CD4-positive, alpha-beta T cell treated with Interleukin-4 for 4 hours (primary cell): ENCODE measurements around the gene TUBGCP6.

Source experiments
- DNase-seq: peaks from one replicate; pipeline ENCODE4 v3.0.0-alpha.2; 2020

Gene TUBGCP6

DNA sequence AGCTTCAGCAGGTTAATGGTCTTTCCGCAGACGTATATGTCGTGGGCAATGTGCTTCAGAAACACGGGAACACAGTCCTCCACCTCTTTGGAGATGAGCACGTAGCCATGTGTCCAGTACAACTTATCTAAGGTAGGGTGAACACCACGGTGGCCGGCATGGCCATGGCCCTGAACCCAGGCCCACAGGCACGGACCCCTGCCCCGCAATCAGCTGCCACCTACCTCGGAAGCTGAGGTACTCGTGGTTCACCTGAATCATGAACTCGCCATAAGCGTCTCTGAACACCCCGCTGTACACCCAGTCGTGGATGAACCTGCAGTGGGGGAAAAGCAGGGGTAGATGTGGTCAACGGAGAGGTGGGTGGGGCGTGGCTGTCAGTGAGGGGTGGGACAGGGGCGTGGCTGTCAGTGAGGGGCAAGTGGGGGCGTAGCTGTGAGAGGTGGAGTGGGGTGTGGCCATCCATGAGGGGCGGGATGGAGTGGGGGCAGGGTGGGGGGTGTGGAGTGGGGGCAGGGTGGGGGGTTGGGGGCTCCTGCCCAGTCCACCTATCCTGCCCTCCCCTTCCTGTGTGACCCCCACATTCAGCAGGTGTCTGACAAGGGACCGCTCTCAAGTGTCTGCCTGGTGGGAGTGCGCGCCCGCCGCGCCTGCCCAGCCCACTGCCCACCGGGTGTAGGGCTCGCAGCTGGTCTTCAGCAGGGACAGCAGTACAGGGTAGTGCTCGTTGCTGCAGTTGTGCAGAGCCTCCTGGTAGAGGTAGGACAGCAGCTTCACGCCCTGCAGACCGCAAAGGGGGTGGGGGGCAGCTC lies 18.6 kb downstream of the TUBGCP6 start:
- no peak for DNase-seq

DNA sequence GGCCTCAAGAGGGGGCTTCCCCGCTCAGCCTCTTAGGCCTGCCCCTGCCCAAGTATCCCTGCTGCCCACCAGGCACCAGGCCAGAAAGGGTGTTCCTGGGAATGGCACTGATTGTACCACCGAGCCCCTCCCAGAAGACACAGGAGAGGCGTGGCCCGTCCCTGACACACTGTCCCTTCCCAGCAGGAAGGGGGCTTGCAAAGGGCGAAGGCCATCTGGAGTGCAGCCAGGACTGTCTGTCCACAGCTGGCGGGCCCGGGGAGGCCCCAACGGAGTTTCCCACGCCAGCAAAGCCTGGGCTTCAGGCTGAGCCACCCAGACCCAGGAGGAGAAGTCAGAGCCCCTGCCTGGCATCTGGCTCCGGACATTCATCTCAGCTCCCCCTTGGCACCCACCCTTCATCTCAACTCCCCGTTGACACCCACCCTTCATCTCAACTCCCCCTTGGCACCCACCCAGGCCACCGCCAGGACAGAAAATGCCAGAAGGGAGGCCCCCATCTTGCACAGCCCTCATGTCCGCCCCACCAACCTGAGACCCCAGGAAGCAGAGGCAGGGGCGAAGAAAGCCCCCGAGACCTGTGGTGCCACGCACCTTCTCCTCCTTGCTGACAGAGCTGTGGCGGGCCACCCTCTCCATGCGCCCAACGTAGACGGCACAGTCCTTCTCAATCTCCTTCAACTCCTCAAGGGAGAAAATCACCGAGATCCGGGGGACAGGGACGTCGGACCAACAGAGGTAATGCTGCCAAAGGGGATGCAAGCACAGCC lies 19.4 kb downstream of the TUBGCP6 start:
- no peak for DNase-seq

DNA sequence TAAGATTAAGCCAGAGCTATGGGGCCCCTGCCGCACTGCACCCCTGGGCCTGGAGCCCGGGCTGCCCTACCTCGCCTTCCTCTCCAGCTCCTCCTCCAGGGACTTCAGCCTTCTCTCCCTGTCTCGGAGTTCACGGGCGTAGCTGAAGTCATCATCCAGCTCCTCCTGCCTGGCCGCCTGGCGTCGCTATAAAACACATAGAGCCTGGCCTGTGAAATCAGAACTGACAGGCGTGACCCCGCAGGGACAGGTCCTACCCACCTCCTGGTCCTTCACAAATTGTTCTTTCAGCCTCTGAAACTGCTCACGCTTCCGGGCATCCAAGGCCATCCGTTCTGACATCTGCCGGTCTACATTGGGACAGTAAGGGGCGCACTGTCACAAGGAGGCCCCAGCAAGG lies 20.8 kb downstream of the TUBGCP6 start:
- DNase-seq: no peak

DNA sequence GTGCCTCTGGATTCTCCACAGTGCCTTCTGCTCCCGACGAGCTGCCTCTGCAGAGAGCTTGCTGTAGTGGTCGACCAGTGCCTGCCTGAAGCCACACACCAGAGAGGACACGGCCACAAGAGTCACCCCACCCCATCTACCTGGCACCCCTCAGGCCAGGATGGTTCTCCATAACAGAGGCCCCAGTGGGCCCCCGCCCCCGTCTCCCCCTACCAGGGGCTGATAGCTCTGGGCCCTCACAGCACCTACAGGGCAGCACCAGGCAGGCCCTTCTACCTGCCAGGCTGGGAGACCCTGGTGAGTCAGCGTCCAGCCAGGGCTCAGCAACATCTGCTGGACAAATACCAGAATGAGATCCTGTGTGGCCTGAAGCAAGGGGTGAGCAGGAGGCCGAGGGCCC lies 22.3 kb downstream of the TUBGCP6 start:
- DNase-seq: no peak

DNA sequence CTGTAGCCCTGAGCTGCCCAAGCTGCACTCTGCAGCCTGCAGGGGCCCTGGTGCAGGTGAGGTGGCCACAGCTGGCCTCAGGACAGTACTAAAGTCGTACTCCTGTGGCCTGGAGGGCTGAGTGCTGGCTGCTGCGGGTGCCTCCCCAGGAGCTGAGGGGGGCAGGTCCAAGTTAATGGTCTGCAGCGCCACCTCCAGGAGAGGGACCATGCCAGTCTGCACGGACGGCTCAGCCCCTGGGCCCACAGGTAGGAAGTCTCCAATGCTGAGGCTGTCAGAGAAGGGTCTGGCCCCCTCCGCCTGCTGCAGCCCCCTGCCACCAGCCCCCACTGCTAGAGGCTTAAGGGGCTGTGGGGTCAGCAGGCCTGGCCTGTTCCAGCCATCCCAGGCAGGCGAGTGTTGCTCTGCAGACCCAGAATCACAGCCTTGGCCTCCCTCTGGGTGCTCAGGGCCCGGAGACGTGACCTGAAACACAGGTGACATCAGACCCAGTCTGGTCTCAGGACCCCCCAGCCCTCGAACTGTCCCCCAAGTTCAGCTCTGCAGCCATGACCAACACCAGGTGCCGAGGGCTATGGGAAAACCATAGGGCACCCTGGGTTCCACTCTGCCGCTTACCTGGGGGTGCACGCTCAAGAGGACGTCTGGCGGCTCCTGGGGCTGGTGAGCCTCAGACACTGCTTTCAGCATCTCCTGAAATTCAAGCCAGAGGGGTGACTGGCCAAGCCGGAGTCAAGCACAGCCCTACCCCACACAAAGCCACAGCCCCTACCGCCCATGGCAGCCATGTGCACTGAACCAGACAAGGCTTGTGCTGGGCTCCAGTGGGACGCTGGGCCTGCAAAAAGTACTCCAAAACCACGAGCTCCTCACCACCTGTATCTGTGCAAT lies 23.2 kb downstream of the TUBGCP6 start:
- DNase-seq: no peak

DNA sequence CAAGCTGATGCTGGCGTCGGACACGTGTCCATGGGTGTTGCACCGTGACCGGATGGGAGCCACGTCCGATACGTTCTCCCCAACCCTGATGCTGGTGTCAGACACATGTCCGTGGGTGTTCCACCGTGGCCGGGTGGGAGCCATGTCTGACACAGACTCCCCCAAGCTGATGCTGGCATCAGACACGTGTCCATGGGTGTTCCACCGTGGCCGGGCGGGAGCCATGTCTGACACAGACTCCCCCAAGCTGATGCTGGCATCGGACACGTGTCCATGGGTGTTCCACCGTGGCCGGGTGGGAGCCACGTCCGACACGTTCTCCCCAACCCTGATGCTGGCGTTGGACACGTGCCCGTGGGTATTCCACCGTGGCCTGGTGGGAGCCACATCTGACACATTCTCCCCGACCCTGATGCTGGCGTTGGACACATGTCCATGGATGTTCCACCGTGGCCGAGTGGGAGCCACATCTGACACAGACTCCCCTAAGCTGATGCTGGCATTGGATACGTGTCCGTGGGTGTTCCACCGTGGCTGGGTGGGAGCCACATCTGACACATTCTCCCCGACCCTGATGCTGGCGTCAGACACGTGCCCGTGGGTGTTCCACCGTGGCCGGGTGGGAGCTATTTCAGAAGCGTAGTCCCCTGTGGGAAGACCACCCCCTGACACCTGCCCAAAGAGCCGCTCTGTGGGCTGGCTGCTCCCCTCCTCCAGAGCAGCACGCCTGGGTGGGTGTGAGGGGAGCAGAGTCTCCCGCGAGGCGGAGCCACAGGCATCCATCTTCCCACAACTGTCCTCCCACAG lies 24.0 kb downstream of the TUBGCP6 start:
- no peak for DNase-seq

DNA sequence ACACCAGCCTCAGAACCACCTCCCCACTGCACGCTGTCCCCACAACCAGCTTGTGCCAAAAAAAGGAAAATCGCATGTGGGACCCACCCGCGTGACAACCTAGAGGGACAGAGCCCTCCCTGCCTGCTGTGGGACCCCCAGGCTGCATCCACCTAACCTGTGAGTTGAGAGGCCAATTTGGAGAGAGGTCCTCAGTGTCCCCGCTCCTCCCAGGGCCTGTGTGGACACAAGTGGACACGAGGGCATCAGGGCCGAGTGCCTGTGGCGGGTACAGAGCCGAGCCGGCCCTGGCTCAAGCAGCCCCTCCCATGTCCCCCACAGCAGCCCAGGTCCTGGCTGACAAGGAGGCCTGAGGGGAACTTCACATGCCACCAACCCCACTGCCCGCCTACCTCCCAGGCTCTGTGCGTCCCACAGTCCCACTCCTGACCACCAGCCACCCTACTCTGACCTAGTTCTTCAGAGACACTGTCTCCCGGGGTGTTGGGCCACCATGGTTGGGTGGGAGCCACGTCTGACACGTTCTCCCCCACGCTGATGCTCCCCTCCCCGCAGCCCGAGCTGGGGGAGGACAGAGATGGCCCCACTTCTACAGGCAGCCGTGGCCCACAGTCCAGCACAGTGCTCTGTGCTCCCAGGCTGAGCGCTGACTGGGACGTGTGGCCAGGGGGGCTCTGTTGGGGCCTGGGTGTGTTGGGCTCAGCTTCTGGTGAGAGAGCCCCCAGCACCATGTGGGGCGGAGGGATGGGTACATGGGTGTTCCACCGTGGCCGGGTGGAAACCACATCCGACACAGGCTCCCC lies 24.8 kb downstream of the TUBGCP6 start:
- no peak for DNase-seq

DNA sequence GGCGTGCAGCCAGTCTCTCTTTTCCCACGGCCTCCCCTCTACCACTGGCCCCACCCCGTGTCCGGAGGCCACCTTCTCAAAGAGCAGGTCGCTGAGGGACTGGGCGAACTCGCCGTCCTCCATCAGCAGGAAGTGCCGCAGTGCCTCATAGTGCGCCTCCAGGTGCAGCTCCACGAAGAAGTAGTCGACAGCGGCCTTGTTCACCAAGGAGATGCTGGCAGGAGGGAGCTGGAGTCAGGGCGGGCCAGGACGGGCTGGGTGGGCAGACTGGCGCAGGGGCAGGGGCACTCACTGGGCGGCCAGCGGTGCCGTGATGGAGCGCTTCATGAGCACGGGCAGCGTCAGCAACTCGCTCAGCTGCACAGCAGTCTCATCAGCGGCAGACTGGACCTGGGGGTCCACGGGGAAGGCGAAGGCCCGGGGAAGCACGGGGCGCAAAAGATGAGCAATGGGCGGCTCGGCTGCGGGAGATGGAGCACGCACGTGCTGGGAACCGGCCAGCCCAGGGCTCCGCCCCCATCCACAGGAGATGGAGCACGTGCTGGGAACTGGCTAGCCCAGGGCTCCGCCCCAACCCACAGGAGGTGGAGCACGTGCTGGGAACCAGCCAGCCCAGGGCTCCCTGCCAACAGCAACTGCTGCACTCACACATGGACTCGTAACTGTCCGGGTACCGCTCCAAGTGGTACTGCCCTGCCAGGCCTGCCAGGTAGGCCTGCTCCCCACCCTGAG lies 25.7 kb downstream of the TUBGCP6 start:
- no peak for DNase-seq

DNA sequence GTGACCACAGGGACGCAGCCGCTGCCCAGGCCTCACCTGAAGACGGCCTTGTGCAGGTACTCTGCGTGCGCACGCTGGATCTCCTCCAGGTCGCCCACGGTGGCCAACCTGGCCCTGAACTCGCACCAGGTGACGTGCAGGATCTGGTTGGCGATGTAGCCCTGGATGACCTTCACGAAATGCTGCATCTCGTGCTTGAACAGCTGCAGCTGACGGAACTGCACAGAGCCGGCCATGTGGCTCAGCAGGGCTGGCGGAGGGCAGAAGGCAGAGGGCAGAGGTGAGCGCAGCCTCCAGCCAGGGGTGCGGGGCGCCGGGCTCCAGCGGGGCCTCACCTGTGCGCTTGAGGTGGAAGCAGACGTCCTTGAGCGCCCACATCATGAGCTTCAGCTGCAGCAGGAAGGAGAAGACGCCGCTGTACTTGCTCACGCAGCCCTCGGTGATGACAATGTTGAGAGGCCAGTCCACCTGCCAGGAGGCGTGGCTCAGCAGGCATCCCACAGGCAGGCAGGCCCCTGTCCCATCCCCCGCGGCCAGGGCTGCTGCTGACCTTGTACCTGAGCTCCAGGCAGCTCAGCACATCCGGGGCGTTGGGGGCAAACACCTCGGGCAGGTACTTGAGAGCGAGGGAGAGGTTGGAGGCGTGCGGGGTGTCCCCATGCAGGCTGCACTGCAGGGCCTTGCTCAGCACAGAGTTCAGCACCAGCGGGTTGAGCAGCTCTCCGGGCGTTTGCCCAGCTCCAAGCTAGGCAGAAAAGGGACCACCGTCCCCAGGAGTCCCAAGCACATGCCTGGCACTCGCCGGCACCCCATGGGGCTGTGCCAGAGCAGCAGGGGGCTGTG lies 26.4 kb downstream of the TUBGCP6 start:
- DNase-seq: no peak

DNA sequence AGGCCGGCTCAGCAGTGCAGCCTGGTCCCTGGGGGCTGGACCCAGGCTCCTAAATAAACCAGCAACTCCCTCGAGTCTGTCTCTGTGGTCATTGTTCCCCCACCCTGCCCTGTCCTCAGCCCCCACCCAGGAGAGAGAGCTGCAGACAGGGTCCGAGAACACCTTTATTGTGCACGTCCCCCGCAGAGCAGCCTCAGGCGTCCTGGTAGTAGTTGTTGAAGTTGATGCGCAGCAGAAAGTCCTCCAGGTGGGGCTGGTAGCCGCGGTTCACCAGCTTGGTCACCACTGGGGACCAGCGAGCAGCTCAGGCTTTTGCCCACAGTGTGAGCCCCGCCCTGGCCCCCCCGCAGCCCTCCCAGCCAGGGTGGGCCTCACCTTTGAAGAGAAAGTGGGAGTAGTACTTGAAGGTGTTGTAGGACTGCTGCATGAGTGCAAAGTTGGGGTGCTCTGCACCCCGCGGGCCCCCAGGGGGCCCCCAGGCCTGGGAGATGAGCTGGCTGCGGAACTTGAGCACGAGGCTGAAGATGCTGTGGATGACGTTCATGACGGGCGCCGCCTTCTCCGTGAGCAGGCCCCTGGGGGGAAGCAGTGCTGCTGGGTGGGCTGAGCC lies 27.2 kb downstream of the TUBGCP6 start:
- no peak for DNase-seq

DNA sequence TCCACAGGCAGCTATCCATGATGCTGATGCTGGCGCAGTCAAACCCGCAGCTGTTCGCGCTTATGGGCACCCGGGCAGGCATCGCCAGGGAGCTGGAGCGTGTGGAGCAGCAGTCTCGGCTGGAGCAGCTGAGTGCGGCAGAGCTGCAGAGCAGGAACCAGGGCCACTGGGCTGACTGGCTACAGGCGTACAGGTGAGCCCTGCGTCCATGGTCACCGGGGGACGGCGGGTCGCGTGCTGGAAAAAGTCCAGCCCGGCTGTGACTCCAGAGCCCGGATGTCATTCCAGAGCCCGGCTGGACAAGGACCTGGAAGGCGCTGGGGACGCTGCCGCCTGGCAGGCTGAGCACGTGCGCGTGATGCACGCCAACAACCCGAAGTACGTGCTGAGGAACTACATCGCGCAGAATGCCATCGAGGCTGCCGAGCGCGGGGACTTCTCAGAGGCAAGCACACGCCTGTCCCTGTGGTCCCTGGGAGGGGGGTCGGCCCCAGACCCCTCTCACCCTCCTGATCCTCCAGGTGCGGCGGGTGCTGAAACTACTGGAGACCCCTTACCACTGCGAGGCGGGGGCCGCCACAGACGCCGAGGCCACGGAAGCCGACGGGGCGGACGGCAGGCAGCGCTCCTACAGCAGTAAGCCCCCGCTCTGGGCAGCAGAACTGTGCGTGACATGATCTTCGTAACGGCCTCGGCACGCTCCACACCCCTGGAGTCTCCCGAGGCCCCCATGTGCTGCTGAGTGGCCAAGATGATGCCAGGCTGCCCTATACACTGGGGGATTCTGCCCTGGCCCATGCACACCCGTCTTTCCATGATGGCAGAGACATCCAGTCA lies 27.9 kb downstream of the TUBGCP6 start:
- DNase-seq: no peak

DNA sequence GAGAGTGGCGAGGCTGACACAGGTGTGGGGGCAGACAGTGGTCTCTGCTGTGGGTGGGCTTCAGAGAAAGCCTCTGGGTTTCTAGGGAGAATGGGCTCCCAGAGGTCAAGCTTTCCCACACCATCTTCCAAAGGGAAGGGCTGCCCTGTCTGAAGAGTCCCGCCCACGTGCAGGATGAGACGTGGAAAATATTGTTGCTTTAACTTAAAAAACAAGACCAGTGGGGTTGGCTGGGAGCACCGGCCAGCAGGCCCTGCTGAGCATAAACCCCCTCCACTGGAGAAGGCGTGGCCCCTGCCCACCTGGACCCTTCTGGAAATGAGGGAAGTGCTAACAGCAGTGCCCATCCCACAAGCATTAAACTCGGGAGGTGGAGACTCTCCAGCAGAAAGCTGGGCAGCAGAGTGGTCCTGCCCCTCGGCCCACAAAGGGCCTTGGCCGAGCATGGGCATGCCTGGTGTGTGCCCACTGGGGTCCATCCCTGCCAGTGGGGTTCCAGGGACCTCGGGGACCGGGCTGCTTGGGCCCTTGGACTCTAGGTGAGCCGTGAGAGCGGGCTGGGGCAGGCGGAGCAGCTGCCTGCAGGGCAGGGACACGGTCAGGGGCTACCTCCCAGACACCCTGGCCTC lies 28.7 kb downstream of the TUBGCP6 start:
- DNase-seq: no peak

DNA sequence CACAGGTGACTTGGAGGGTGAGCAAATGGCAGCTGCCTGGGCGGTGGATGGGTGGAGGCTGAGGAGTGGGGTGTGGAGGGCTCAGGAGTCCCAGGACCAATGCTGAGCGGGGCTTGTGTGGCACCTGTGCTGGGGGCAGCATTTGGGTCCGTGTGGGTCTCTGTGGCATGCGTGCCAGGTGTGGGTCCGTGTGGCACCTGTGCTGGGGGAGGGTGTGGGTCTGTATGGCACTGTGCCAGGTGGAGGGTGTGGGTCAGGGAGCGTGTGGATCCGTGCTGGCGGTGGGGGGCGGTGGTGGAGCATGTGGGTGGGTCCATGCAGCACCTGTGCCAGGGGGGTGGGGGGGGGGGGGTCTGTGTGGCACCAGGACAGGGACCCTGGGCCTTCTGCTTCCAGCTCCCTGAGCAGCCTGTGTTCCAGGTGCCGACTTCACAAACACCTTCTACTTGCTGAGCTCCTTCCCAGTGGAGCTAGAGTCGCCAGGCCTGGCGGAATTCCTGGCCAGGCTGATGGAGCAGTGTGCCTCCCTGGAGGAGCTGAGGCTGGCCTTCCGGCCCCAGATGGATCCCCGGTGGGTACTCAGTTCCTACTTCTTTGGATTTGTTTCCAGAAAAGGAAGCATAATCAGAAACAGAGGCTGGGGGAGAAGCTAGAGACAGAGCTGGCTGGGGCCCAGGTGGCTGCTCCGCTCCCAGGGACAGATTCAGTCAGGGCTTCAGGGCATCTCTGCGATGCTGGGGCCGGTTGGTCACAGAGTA lies 29.3 kb downstream of the TUBGCP6 start:
- DNase-seq: no peak

DNA sequence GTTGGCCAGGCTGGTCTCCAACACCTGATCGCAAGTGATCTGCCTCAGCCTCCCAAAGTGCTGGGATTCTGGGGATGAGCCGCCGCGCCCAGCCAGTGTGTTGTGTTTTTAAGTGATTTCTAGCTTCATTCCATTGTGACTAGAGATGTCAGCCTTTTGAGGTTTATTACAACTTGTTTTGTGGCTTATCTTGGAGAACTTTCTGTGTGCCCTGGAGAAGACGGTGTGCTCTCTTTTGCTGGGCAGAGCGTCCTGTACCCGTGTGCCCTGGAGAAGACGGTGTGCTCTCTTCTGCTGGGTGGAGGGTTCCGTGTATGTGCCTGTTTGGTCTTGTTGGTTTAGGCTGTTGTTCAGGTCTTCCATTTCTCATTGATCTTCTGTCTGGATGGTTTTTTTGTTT lies 31.6 kb downstream of the TUBGCP6 start:
- DNase-seq: no peak

DNA sequence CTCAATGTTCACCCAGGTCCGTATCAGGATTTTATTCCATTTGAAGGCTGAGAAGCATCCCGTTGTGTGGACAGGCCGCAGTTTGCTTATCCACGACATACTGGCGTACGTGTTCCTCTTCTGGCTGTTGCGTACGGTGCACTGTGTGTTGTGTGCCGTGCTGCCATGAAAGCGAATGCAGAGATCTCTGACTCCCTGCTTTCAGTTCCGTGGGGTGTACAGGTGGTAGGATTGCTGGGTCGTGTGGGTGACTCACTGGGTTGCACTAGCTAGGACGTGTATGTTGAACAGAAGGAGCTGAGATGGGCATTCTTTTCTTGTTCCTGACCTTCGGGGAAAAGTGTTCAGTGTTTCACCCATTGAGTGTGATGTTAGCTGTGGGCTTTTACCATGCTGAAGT lies 33.7 kb downstream of the TUBGCP6 start:
- no peak for DNase-seq

DNA sequence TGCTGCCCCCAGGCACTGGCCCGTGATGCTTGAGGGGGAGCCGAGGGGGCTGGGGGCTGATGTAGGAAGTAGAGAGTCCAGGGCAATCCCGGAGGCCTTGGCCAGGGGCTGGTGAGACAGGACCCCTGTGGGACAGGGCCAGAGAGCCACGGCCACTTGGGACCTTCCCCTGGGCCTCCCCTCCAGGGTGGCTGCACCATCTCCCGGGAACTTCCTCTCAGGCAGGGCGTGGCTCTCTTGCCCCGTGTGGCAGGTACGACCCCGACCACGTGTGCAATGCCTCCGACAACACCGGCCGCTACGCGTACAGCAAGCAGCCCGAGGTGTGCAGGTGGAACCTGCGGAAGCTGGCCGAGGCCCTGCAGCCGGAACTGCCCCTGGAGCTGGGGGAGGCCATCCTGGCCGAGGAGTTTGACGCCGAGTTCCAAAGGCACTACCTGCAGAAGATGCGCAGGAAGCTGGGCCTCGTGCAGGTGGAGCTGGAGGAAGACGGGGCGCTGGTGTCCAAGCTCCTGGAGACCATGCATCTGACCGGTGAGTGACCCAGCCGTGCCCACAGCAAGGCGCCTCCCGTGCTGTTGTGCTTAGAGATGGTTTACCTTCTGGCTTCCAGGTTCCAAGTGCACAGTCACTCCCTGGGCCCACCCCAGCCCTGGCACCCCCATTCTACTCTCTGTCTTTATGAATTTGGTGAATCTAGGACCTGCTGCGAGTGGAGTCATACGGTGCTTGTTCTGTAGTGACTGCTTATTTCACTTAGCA lies 34.3 kb downstream of the TUBGCP6 start:
- DNase-seq: no peak
